GM10248 (cell line): ENCODE data around the gene TMEM132E.

ENCODE experiments used
- CTCF ChIA-PET: fragments of 300-600 bp; sonication (Branson Sonifier 250); formaldehyde crosslinking; extraction: SDS; loops from one replicate; lab custom pipeline; 2021; ENCODE audit warnings: antibody characterized with exemption; lab: Yijun Ruan, JAX
- POLR2A ChIA-PET: fragments of 350-650 bp; sonication (Branson Sonifier 250); formaldehyde crosslinking; extraction: SDS; loops from one replicate; lab custom pipeline; 2020; ENCODE audit warnings: antibody characterized with exemption; lab: Yijun Ruan, JAX
- DNase-seq: peaks from one replicate; pipeline ENCODE4 v3.0.0; 2012; ENCODE audit errors: extremely low spot score
- CTCF ChIP-seq: IDR thresholded peaks from 2 replicates; pipeline ENCODE4 v1.5.1; 2012; ENCODE audit warnings: mild to moderate bottlenecking, low read depth; ENCODE audit errors: extremely low read depth, missing control alignments, control extremely low read depth

TMEM132E gene

GRCh38 chr17:34639706-34640425 is 60.5 kb downstream of the TMEM132E start:
- ChIA-PET CTCF (interaction anchor here (1.0 to 1.5 kb wide), 3 partner anchors 10 to 220 kb away, joined by 3 read pairs; no protein-coding TSS in a partner anchor), POLR2A (no interaction called here)
- TF ChIP-seq CTCF: no peak
- no peak for DNase-seq

- TF ChIP-seq CTCF: no peak
- ChIA-PET POLR2A (no interaction called here), CTCF (interaction anchor here (1.5 kb wide), 1 partner anchor 9 kb away, joined by 3 read pairs; no protein-coding TSS in a partner anchor)
- no peak for DNase-seq
These were observed 62.0 kb downstream of the TMEM132E start for GRCh38 chr17:34641368-34641767.

DNA sequence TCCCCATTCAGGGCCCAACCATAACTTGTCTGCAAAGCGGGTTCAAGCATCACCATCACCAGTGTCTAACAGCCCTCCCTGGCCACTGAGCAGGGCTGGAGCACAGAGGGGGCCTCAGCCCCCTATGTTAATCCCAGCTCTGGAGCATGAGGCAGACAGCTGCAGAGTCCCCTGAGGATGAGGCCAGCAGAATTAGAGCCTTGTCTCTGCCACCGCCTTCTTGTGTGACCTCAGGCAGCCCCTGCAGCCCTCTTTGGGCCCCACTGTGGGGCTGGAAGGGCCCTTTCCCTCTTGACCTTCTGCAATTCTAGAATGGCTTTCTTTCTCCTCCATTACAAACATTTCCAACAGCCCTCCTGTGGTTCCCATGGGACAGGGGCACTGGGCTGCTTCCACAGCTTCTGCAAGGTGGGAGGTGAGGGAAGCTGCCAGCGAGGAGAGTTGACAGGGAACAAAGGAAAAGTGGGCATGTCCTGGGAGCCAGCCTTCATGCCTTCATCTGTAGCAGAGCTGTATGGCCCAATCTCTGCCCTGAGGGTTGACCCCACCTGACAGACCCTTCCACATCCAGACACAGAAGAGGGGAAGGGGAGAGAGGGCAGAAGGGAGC is 65.7 kb downstream of the TMEM132E start:
- ChIA-PET POLR2A (no interaction called here), CTCF (no interaction called here)
- no peak for DNase-seq
- no peak for TF ChIP-seq CTCF

GRCh38 chr17:34645594-34645993 is 66.2 kb downstream of the TMEM132E start:
- ChIA-PET POLR2A (no interaction called here), CTCF (no interaction called here)
- TF ChIP-seq CTCF: no peak
- DNase-seq: no peak

GRCh38 chr17:34647511-34647910 is 68.1 kb downstream of the TMEM132E start:
- no peak for TF ChIP-seq CTCF
- POLR2A ChIA-PET: no interaction called here
- DNase-seq: no peak
- CTCF ChIA-PET: interaction anchor here (1.2 kb wide), 1 partner anchor 9 kb away, joined by 4 read pairs; no protein-coding TSS in a partner anchor

GRCh38 chr17:34650051-34650750 is 70.8 kb downstream of the TMEM132E start:
- no peak for DNase-seq
- ChIA-PET CTCF (interaction anchor here (1.4 kb wide), 1 partner anchor 9 kb away, joined by 3 read pairs; no protein-coding TSS in a partner anchor), POLR2A (no interaction called here)
- TF ChIP-seq CTCF: no peak
